Keratinocyte (primary cell): Measurements from ENCODE around the gene SOCS1.

ENCODE experiments used
- EZH2 ChIP-seq: IDR thresholded peaks from one replicate; pipeline ENCODE4 v1.6.1; 2012; ENCODE audit warnings: inconsistent platforms, mild to moderate bottlenecking, low read length, moderate library complexity
- TF ChIP-seq, protein P1 (sequence below), 3 experiments: IDR thresholded peaks in 1 of 3; conservative IDR thresholded peaks in 1 of 3; optimal IDR thresholded peaks in 1 of 3; 2 replicates in 2 of 3; 3 replicates in 1 of 3; pipeline versions ENCODE3 to v1.5.1; 2011; ENCODE audit warnings: low read length in 3 of 3, mild to moderate bottlenecking in 3 of 3, moderate library complexity in 2 of 3, control low read depth in 1 of 3, inconsistent platforms in 1 of 3; ENCODE audit not compliant: insufficient read depth in 2 of 3; ENCODE audit errors: extremely low read depth in 1 of 3

DNA sequence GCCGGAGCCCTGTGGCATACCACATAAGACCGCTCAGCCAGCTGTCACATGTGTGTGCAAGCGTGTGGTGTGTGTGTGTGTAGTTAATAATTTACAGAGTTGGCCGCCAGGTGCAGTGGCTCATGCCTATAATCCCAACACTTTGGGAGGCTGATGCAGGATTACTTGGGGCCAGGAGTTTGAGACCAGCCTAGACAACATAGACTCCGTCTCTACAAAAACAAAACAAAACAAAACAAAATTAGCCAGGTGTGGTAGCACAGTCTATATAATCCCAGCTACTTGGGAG is 20.4 kb downstream of the SOCS1 start:
- TF ChIP-seq, protein P1, sequence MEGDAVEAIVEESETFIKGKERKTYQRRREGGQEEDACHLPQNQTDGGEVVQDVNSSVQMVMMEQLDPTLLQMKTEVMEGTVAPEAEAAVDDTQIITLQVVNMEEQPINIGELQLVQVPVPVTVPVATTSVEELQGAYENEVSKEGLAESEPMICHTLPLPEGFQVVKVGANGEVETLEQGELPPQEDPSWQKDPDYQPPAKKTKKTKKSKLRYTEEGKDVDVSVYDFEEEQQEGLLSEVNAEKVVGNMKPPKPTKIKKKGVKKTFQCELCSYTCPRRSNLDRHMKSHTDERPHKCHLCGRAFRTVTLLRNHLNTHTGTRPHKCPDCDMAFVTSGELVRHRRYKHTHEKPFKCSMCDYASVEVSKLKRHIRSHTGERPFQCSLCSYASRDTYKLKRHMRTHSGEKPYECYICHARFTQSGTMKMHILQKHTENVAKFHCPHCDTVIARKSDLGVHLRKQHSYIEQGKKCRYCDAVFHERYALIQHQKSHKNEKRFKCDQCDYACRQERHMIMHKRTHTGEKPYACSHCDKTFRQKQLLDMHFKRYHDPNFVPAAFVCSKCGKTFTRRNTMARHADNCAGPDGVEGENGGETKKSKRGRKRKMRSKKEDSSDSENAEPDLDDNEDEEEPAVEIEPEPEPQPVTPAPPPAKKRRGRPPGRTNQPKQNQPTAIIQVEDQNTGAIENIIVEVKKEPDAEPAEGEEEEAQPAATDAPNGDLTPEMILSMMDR (optimal IDR thresholded peaks at IDR 0.05 in 1 of 3, IDR thresholded peaks at IDR 0.05 in 1 of 3, conservative IDR thresholded peaks at IDR 0.05 in 1 of 3; ENCODE audit: extremely low read depth in 1 of 3, insufficient read depth in 2 of 3, low read length in 3 of 3) = no peak
- no peak for TF ChIP-seq EZH2
